HepG2 (cell line): ENCODE results near the gene N4BP2. TPM values are rescaled to one million over a fixed set of nuclear protein-coding genes. Genes with fewer than 3 reads are reported as not detected.
A peak's percentile ranks its signal among the peaks of the same experiment; 100 is the strongest.

Source experiments
- ATAC-seq: fragments of 200-7000 bp; cut with Tn5 transposase; 3 replicates; pipeline ENCODE4 v1.9.1; 2020; ENCODE audit warnings: mild to moderate bottlenecking, moderate library complexity
- BruUV-seq: library from RNA; stranded (reverse); fragments of 400-500 nt; replicated peaks from 2 replicates; lab custom pipeline; 2021; lab: Mats Ljungman, UMichigan
- CTCF ChIA-PET: fragments of 300-600 bp; formaldehyde crosslinking; extraction: SDS; loops from one replicate; lab custom pipeline; 2021; ENCODE audit warnings: low total read pairs, inconsistent platforms, low intra/inter-chr PET ratio; lab: Yijun Ruan, JAX
- POLR2A ChIA-PET: fragments of 350-600 bp; sonication (Branson Sonifier 250); formaldehyde crosslinking; loops from one replicate; lab custom pipeline; 2020; ENCODE audit warnings: antibody characterized with exemption, inconsistent platforms; lab: Yijun Ruan, JAX
- DNase-seq: peaks from one replicate; pipeline ENCODE4 v3.0.0-alpha.2; 2015; ENCODE audit warnings: low spot score
- FAIRE-seq: peaks from 3 replicates; lab custom pipeline; 2011; peaks lifted over from hg19 to GRCh38; lab: Jason Lieb, UNC
- H2AFZ ChIP-seq: one replicate; pipeline ENCODE4 v1.6.1; 2011; ENCODE audit warnings: low read length, inconsistent platforms
- H3K27ac ChIP-seq: fragments of 300-600 bp; 3 replicates; pipeline ENCODE4 v1.8.0; 2011; ENCODE audit warnings: mixed run types, mild to moderate bottlenecking, mixed read lengths, low read length, inconsistent platforms; ENCODE audit not compliant: insufficient read depth; ENCODE audit errors: extremely low read length
- H3K27me3 ChIP-seq, 2 experiments: fragments of 200-600 bp in 1 of 2; 2 replicates in 1 of 2; 3 replicates in 1 of 2; pipeline versions ENCODE4 v1.6.0 to v1.8.0; 2011; ENCODE audit warnings: low read length in 2 of 2, mild to moderate bottlenecking in 2 of 2, moderate library complexity in 2 of 2, inconsistent platforms in 1 of 2; ENCODE audit not compliant: insufficient read depth in 2 of 2, control insufficient read depth in 1 of 2
- H3K36me3 ChIP-seq, 2 experiments: fragments of 200-600 bp in 1 of 2; replicated peaks in 1 of 2; 2 replicates in 1 of 2; 3 replicates in 1 of 2; pipeline versions ENCODE4 v1.5.1 to v1.8.0; 2011; ENCODE audit warnings: low read length in 2 of 2, inconsistent platforms in 1 of 2; ENCODE audit not compliant: insufficient read depth in 2 of 2, control insufficient read depth in 1 of 2
- H3K4me1 ChIP-seq: 2 replicates; pipeline ENCODE4 v1.5.1; 2012; ENCODE audit warnings: low read length, inconsistent platforms; ENCODE audit not compliant: insufficient read depth
- H3K4me2 ChIP-seq: 2 replicates; pipeline ENCODE4 v1.6.0; 2011; ENCODE audit warnings: low read depth, low read length, inconsistent platforms
- H3K4me3 ChIP-seq, 3 experiments: fragments of 200-600 bp in 1 of 3; sonication (generic), shearing (Covaris generic) in 1 of 3; replicated peaks in 1 of 3; 2 replicates each; pipeline ENCODE4 v1.5.1; 2011 to 2016; ENCODE audit warnings: low read length in 3 of 3, inconsistent platforms in 2 of 3, low read depth in 2 of 3, mild to moderate bottlenecking in 2 of 3, control low read depth in 1 of 3, mixed read lengths in 1 of 3; ENCODE audit not compliant: insufficient read depth in 1 of 3
- H3K79me2 ChIP-seq: one replicate; pipeline ENCODE4 v1.6.1; 2011; ENCODE audit warnings: low read length, inconsistent platforms; ENCODE audit not compliant: insufficient read depth
- H3K9ac ChIP-seq: 2 replicates; pipeline ENCODE4 v1.6.0; 2011; ENCODE audit warnings: mild to moderate bottlenecking, low read depth, low read length, inconsistent platforms; ENCODE audit not compliant: insufficient read depth
- H3K9me3 ChIP-seq: 2 replicates; pipeline ENCODE4 v1.5.1; 2012; ENCODE audit warnings: mild to moderate bottlenecking, low read length
- H4K20me1 ChIP-seq: 2 replicates; pipeline ENCODE4 v1.6.0; 2011; ENCODE audit warnings: inconsistent platforms, mild to moderate bottlenecking, low read length, moderate library complexity; ENCODE audit not compliant: insufficient read depth
- LCORL ChIP-seq, 2 experiments: fragments of 450-650 bp in 1 of 2; sonication (generic) in 1 of 2; formaldehyde crosslinking in 1 of 2; IDR thresholded peaks; 2 replicates each; pipeline versions ENCODE4 v1.5.0 to v1.6.1; 2017 to 2020; ENCODE audit warnings: antibody characterized with exemption in 1 of 2, missing genetic modification reagents in 1 of 2
- MTF2 ChIP-seq: sonication (generic); formaldehyde crosslinking; IDR thresholded peaks from 2 replicates; pipeline ENCODE4 v1.5.0; 2020; ENCODE audit warnings: missing genetic modification reagents, borderline replicate concordance
- NKX3-1 ChIP-seq: sonication (generic); formaldehyde crosslinking; IDR thresholded peaks from 2 replicates; pipeline ENCODE4 v1.5.0; 2020; ENCODE audit warnings: missing genetic modification reagents
- ONECUT2 ChIP-seq: sonication (generic); formaldehyde crosslinking; IDR thresholded peaks from 2 replicates; pipeline ENCODE4 v1.4.0; 2020; ENCODE audit warnings: missing genetic modification reagents
- PAF1 ChIP-seq: IDR thresholded peaks from 2 replicates; pipeline ENCODE4 v1.6.1; 2016; ENCODE audit warnings: missing genetic modification reagents, missing compliant biosample characterization
- RARA ChIP-seq: IDR thresholded peaks from 2 replicates; pipeline ENCODE4 v1.6.1; 2016; ENCODE audit warnings: missing genetic modification reagents, missing compliant biosample characterization
- SNAI1 ChIP-seq: sonication (generic); formaldehyde crosslinking; IDR thresholded peaks from 2 replicates; pipeline ENCODE4 v1.5.0; 2020; ENCODE audit warnings: mild to moderate bottlenecking, missing genetic modification reagents, borderline replicate concordance
- SPEN ChIP-seq: sonication (generic); formaldehyde crosslinking; IDR thresholded peaks from 2 replicates; pipeline ENCODE4 v1.5.1; 2020; ENCODE audit warnings: low read depth, mild to moderate bottlenecking, missing genetic modification reagents
- ZBTB21 ChIP-seq: sonication (generic); formaldehyde crosslinking; IDR thresholded peaks from 2 replicates; pipeline ENCODE4 v1.4.0; 2020; ENCODE audit warnings: missing genetic modification reagents
- ZKSCAN8 ChIP-seq: IDR thresholded peaks from 2 replicates; pipeline ENCODE4 v1.6.1; 2016; ENCODE audit warnings: borderline replicate concordance, missing genetic modification reagents, missing compliant biosample characterization
- ZNF557 ChIP-seq: sonication (generic); formaldehyde crosslinking; IDR thresholded peaks from 2 replicates; pipeline ENCODE4 v1.4.0; 2020; ENCODE audit warnings: missing genetic modification reagents
- ZNF580 ChIP-seq: IDR thresholded peaks from 2 replicates; pipeline ENCODE4 v1.6.1; 2016; ENCODE audit warnings: low read depth, borderline replicate concordance
- WGBS: methylation state at CpG from one replicate; pipeline ENCODE4 v1.1.6; 2017; ENCODE audit warnings: low lambda C conversion rate; 5-methylcytosine and 5-hydroxymethylcytosine counted together
- in situ Hi-C: cut with HindIII; loops from 2 replicates; pipeline ENCODE4 v1.10.0; 2017; ENCODE audit warnings: low pct_unique_long_range_greater_than_20kb; ENCODE audit not compliant: extremely low pct_ligation_motif_present
- intact Hi-C: fragments of 100-400 bp; cut with micrococcal nuclease; formaldehyde crosslinking; loops from one replicate; pipeline ENCODE4 v1.10.0; 2022; ENCODE audit not compliant: unreplicated experiment
- polyA plus RNA-seq, 8 experiments: library from polyadenylated mRNA; depleted of rRNA in 3 of 8; stranded (reverse) in 7 of 8; unstranded in 1 of 8; fragments of >200 nt; fragmentation: Illumina TruSeq in 4 of 8; extraction: Trizol in 4 of 8; gene quantifications; 2 replicates each; pipeline versions ENCODE4 v1.2.1 to v1.2.3, GENCODE V29; 2011 to 2016; ENCODE audit warnings: low read depth in 4 of 8, missing spikeins in 1 of 8, mixed read lengths in 1 of 8; ENCODE audit not compliant: insufficient read depth in 1 of 8
- total RNA-seq, 5 experiments: library from RNA; depleted of rRNA; stranded (reverse); fragments of >200 nt; fragmentation: Illumina TruSeq; extraction: Trizol; gene quantifications; 2 replicates each; pipeline ENCODE4 v1.2.3, GENCODE V29; 2016; ENCODE audit warnings: low read depth in 1 of 5
- TF ChIP-seq, protein P1 (sequence below): sonication (generic); formaldehyde crosslinking; IDR thresholded peaks from one replicate; pipeline ENCODE4 v1.5.1; 2020; ENCODE audit warnings: mild to moderate bottlenecking, missing genetic modification reagents; ENCODE audit errors: not compliant biosample characterization
- TF ChIP-seq, protein P2 (sequence below): sonication (generic); formaldehyde crosslinking; IDR thresholded peaks from 2 replicates; pipeline ENCODE4 v1.8.0; 2022; ENCODE audit warnings: mild to moderate bottlenecking, missing genetic modification reagents

The N4BP2 gene
- total and polyA plus RNA-seq, 2 of the 13 experiments (the other 11 are each of a cell fraction or from before 2014, with no cell fraction given) = 5.6 to 12.9 TPM

GRCh38 chr4:40058854-40059253 is 2.2 kb downstream of the N4BP2 start:
- intact Hi-C loops = loop anchor here (5.0 kb wide), 1 partner anchor 592 kb away; no protein-coding TSS in a partner anchor
- no peak for TF ChIP-seq LCORL (IDR thresholded peaks at IDR 0.05)
- no peak for TF ChIP-seq LCORL (CRISPR knock-in tag; IDR thresholded peaks at IDR 0.05)
- TF ChIP-seq MTF2 (CRISPR knock-in tag) = no peak
- no peak for TF ChIP-seq RARA (CRISPR knock-in tag)
- TF ChIP-seq ZNF580 (CRISPR knock-in tag) = no peak
- TF ChIP-seq ONECUT2 = no peak
- TF ChIP-seq ZBTB21 (CRISPR knock-in tag) = no peak
- no peak for TF ChIP-seq ZKSCAN8 (CRISPR knock-in tag)
- TF ChIP-seq, protein P1, sequence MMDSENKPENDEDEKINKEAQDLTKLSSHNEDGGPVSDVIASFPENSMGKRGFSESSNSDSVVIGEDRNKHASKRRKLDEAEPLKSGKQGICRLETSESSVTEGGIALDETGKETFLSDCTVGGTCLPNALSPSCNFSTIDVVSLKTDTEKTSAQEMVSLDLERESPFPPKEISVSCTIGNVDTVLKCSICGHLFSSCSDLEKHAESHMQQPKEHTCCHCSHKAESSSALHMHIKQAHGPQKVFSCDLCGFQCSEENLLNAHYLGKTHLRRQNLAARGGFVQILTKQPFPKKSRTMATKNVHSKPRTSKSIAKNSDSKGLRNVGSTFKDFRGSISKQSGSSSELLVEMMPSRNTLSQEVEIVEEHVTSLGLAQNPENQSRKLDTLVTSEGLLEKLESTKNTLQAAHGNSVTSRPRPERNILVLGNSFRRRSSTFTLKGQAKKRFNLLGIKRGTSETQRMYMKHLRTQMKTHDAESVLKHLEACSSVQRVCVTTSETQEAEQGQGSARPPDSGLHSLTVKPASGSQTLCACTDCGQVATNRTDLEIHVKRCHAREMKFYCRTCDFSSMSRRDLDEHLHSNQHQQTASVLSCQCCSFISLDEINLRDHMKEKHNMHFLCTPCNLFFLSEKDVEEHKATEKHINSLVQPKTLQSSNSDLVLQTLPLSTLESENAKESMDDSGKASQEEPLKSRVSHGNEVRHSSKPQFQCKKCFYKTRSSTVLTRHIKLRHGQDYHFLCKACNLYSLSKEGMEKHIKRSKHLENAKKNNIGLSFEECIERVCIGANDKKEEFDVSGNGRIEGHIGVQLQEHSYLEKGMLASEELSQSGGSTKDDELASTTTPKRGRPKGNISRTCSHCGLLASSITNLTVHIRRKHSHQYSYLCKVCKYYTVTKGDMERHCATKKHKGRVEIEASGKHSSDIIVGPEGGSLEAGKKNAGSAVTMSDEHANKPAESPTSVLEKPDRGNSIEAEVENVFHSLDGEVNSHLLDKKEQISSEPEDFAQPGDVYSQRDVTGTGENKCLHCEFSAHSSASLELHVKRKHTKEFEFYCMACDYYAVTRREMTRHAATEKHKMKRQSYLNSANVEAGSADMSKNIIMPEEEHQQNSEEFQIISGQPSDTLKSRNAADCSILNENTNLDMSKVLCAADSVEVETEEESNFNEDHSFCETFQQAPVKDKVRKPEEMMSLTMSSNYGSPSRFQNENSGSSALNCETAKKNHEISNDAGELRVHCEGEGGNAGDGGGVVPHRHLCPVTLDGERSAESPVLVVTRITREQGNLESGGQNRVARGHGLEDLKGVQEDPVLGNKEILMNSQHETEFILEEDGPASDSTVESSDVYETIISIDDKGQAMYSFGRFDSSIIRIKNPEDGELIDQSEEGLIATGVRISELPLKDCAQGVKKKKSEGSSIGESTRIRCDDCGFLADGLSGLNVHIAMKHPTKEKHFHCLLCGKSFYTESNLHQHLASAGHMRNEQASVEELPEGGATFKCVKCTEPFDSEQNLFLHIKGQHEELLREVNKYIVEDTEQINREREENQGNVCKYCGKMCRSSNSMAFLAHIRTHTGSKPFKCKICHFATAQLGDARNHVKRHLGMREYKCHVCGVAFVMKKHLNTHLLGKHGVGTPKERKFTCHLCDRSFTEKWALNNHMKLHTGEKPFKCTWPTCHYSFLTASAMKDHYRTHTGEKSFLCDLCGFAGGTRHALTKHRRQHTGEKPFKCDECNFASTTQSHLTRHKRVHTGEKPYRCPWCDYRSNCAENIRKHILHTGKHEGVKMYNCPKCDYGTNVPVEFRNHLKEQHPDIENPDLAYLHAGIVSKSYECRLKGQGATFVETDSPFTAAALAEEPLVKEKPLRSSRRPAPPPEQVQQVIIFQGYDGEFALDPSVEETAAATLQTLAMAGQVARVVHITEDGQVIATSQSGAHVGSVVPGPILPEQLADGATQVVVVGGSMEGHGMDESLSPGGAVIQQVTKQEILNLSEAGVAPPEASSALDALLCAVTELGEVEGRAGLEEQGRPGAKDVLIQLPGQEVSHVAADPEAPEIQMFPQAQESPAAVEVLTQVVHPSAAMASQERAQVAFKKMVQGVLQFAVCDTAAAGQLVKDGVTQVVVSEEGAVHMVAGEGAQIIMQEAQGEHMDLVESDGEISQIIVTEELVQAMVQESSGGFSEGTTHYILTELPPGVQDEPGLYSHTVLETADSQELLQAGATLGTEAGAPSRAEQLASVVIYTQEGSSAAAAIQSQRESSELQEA (CRISPR knock-in tag) = no peak
- TF ChIP-seq ZNF557 (CRISPR knock-in tag) = no peak
- TF ChIP-seq SPEN (CRISPR knock-in tag) = no peak
- TF ChIP-seq NKX3-1 (CRISPR knock-in tag) = no peak
- no peak for TF ChIP-seq SNAI1 (CRISPR knock-in tag)
- TF ChIP-seq PAF1 (CRISPR knock-in tag) = no peak
- TF ChIP-seq, protein P2, sequence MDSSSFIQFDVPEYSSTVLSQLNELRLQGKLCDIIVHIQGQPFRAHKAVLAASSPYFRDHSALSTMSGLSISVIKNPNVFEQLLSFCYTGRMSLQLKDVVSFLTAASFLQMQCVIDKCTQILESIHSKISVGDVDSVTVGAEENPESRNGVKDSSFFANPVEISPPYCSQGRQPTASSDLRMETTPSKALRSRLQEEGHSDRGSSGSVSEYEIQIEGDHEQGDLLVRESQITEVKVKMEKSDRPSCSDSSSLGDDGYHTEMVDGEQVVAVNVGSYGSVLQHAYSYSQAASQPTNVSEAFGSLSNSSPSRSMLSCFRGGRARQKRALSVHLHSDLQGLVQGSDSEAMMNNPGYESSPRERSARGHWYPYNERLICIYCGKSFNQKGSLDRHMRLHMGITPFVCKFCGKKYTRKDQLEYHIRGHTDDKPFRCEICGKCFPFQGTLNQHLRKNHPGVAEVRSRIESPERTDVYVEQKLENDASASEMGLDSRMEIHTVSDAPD (CRISPR knock-in tag) = no peak

More at GRCh38 chr4:40058854-40059253, 2.2 kb downstream of the N4BP2 start:
- Histone ChIP-seq H3K4me1 (peaks cover 31% of the 10 kb centered on the region), H3K36me3 (peaks cover 0 to 11% of the 10 kb centered on the region in 2 experiments; a peak in 2 of 5 replicates), H3K9me3 (no peaks in the 10 kb centered on the region), H3K27me3 (no peaks in the 10 kb centered on the region), H3K9ac (no peak overlapping the region), H3K4me2 (peak overlapping the region; percentile 73), H3K27ac (no peak overlapping the region), H2AFZ (no peak overlapping the region), H3K79me2 (peaks cover 35% of the 10 kb centered on the region), H3K4me3 (peak overlapping the region in 1 of 3 experiments; percentile 84; a peak in 2 of 6 replicates), H4K20me1 (no peaks in the 10 kb centered on the region; the same call in 1 of the 2 replicates)
- in situ Hi-C loops = loop anchor here (10.0 kb wide), 1 partner anchor 256 kb away; no protein-coding TSS in a partner anchor
- no peak for FAIRE-seq
- WGBS = 80% methylated on average over 14 of the region's 14 CpGs
- CTCF ChIA-PET = no interaction called here
- no peak for ATAC-seq
- BruUV-seq = no TSS peak
- DNase-seq = no peak
- POLR2A ChIA-PET = interaction anchor here (1.5 kb wide), 1 partner anchor 420 kb away, joined by 3 read pairs; the partner anchor contains the start of gene SMIM14
